GM18511 (cell line): ENCODE results near the gene WDR54.
A peak's percentile ranks its signal among the peaks of the same experiment; 100 is the strongest.
"Not testable (repeated sequence)": the region's sequence is repeated elsewhere in the genome, so short reads cannot be mapped to it uniquely, and the experiment has no call there.

Experiments used
- ATAC-seq: cut with Tn5 transposase; IDR thresholded peaks from one replicate; pipeline ENCODE4 v1.9.1; 2021; ENCODE audit warnings: mild to moderate bottlenecking, moderate library complexity; ENCODE audit not compliant: unreplicated experiment

The WDR54 gene

DNA sequence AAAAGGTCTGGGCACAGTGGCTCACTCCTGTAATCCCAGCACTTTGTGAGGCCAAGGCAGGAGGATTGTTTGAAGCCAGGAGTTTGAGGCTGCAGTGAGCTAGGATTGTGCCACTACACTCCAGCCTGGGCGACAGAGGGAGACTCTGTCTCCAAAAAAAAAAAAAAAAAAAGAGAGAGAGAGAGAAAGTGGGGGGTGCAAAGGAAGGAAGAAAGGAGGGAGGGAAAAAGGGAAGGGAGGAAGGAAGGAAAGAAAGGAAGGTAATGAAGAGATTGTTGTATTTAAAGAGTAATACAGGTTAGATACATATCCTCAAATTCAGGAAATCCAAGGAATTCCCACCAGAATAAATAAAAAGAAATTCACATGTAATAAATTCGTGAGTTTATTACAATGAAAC is 19.6 kb upstream of the WDR54 start:
- ATAC-seq = no peak

DNA sequence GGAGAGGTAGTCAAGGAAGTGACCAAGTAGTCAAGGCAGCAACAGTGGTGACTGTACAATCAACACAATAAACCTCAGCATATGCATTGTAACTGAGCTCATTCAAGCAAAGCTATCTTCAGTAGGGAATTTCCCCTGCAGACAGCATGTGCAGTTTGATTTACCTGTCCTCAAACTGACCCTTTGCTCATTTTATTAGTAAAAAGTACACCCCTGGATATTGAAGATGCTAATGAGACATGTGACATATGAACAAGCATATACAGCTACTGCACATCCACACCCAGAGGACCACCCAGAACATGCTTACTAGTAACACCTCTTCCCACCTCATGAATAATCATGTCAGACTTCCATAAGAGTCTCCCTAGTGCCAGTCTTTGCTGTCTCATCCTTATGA is 15.5 kb upstream of the WDR54 start:
- ATAC-seq = peak; percentile 72

DNA sequence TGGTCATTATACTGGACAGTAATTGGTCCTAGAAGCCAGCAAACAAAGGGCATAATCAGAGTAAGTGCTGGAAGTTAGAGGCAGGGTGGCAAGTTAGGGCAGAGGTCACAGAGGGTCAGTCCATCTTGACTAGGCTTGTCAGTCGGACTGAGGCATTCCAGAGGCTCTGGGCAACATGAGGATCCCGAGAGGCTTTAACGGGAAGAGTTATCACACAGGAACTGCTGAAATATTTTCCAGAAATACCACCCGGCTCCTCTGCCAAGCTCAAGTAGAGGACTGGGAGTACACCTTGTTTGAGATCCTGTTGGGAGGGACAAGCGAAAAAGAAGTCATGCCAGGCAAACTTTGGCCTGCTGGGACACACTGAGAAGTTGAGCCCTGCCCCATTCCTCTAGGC is 13.8 kb upstream of the WDR54 start:
- no peak for ATAC-seq

DNA sequence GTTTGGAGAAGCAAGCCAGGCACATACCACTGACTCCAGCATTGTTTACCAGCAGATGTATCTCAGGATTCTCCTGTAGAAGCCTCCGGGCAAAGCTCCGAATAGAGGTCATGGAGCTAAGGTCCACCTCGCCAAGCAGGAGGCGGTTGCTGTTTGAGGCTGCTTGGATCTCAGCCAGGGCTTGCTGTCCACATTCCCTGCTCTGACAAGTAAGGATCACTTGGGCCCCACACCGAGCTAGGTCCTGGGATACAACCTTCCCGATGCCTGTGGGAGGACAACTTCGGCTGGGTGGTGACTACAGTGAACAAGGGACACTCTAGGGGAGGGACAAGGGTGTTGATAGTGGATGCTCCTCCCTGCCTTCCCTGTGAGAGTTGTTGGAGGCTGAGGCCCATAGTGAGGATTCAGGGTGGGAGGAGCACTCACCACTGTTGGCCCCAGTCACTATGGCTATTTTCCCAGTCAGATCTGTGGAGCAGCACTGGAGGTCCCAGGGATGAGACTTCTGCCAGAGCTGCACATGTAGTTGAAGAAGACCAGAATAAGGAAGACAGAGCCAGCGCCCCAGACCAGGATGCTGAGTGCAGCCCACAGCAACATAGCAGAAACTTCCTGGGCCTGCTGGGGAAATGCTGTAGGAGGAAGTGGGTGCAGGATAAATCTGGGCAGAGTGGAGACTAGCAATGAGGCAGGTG is 8.4 kb upstream of the WDR54 start:
- ATAC-seq = no peak

DNA sequence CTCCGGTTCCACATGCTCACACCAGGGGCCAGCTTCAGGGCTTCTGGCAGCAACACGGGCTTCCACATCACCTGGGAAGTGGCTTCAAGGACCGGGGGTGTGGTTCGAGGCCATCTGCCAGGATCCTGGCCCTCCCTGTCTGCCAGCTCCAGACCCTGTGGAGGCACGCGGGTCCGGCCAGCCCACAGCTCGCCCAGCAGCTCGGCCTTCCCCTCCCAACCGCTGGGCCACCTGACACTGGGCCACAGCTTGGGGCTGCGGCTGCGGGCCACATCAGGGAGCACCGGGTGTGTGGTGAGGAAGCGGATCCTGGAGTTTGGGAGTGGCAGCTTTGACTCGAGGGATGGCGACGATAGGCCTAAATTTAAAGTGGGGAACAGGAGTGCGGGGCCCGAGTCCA is 7.1 kb upstream of the WDR54 start:
- ATAC-seq = no peak

DNA sequence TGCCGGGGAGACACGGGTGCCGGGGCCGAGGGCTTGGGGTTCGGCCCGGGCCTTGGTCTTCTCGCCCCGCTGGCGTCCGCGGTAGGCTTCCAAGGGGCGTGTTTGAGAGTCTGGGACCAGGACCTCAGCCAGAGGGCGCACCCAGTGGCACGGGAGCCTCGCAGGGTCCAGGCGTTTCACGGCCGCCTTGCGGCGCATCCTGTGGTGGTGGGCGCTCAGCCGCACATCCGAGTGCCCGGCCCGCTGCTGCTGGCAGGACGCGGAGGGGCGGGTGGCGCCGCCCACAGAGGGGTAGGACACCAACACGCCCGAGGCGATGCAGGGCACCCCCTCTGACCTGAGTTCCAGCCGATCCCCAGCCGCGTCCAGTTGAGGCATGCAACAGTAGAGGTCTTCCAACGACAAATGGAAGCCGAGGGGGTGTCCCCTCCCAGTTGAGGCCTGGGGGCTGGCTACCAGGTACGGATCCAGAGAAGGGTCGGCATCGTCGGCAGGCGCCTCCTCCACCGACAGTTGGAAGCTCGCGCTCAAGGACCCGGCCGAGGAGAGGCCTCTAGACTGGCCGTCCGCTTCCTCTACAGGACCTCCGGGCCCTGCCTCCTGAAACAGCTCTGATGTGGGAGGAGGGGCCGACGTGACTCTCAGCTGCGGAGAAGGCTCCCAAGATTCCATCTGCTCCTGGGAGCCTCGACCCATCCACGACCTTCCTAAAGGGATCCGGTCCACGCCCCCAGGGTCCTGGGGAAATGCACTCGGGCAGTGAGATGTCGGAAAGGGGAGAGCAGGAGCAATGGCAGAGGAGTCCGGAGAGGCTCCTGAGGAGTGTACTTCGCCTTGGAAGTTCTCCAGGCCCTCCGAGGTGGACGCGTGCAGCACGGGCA is 6.4 kb upstream of the WDR54 start:
- ATAC-seq = no peak

DNA sequence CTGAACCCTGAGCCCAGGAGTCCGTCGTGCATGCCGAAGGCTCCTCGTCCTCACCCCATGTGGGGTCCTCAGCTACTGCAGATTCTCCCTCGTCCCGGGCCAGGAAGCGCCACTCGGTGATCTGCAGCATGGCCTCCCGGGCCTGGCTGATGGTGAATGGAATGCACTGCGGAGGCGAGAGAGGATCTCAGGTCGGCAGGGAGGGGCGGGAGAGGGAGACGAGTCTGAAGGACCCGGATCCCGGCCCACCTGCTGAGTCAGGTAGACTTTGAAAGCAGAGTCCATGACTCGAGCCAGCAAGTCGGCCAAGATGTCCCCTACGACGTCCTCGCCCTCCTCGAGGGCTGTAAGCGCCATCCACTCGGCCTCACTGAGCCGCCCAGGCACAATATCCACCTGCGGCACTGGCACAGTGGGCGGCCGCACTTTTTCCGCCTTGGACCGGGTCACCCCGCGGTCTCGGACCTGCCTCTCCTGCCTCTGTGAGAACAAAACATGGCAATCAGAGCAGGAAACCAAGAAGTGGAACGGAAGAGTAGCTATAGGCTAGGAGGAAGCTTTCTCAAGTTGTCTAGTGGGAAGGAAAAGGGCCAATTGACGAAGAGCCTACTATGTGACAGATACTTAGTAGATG is 5.7 kb upstream of the WDR54 start:
- no peak for ATAC-seq

DNA sequence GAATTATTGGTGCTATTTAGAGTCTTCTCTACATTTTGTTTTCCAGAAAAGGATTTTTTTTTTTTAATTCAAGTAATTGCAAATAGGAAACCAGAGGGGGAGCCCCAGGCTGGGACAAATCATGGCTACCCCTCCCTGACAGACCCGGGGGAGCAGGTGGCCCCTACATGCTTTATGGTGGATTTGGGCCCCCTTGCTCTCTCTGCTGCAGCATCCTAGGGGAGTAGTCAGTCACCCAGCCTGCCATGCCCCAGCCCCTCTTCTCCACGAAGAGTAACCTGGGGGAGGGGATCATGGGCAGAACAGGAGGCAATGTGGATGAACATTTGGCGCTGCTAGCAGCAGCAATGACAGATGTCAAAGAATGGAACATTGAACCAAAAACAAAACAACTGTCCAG is 4.8 kb upstream of the WDR54 start:
- no peak for ATAC-seq

DNA sequence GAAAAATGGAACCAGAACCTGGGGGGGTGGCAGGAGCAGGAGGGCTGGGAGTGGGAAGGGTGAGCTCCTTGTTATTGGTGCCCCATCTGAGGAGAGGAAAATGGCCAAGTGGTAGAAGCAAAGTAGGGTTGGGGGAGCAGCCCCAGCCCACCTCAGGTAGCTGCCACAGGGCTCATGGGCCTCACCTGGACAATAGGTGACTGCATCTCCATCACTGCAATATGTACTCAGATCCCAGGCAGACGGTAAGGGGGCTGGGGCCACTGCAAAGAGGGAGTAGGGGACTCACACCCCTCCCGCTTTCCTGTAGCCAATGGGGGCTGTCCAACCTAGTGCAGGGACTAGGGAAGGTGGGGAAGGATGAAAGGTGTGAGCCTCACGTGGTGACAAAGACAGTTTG is 4.3 kb upstream of the WDR54 start:
- no peak for ATAC-seq

DNA sequence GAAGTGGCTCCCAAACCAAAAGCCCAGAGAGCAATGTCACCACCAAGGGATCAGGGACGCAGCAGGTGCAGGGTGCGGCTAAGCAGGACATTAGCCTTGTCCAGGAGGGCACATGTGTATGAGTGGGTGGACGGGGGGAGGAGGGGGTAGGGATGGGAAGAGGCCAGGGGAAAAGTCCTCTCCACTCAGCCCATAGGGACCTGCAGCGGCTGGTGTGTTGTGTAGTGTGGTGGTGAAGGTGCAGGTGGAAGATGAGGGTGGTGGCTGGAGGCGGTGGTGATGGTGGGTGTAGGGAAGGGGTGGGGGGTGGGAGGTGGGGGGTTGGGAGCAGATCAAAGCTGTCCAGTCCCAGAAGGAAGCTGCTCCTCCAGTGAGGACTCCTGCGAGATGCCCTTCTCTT is 3.8 kb upstream of the WDR54 start:
- no peak for ATAC-seq

DNA sequence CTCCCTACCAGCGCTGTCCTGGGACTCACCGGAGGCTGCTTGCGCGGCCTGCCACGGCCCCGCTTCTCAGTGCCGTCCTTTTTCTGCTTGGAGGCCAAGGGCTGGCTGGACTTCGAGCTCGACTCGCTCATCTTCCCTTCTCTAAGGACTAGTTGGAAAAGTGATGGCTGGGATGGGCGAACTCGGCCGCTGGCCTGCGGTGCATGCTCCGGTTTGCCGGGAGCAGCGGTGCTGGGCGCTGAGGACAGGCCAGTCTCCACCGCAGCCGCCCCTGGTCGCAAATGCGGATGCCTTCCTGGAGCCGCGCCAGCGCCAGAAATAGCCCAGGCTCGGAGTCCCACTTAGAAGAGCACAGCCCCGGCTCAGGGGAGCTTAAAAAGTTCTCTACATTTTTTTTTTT is 3.2 kb upstream of the WDR54 start:
- no peak for ATAC-seq

DNA sequence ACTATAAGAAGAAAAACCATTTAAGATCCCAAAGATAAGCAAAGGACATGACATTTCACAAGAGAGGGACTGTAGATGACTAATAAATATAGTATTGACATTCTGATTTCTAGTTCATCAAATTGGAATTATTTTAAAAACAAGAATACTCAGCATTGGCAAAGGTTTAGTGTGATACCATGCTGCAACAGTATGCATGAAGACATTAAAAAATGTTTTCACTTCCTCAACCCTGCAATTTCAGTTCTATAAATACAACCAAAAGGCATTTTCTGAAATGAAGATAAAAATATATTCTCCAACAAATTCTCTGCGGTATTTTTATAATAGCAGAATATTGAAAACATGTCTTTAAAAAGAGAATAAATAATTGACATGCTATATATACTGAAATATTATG is 2.2 kb upstream of the WDR54 start:
- ATAC-seq = no peak

DNA sequence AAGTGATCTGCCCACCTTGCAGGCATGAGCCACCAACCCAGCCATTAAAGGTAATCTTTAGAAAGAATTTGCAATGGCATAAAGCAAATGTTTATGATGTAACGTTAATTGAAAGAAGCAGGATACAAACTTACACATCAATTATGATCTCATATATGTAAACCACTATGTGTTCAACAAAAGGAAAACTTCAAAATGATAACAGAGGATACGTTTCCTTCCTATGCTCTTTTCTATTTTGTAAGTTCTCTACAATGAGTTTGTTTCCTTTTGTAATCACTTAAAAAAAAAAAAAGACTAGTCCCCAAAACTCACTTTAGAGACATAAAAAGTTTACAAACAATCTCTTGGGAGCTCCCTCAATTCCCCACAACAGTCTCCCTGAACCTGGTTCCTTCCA is 1.5 kb upstream of the WDR54 start:
- ATAC-seq = no peak

DNA sequence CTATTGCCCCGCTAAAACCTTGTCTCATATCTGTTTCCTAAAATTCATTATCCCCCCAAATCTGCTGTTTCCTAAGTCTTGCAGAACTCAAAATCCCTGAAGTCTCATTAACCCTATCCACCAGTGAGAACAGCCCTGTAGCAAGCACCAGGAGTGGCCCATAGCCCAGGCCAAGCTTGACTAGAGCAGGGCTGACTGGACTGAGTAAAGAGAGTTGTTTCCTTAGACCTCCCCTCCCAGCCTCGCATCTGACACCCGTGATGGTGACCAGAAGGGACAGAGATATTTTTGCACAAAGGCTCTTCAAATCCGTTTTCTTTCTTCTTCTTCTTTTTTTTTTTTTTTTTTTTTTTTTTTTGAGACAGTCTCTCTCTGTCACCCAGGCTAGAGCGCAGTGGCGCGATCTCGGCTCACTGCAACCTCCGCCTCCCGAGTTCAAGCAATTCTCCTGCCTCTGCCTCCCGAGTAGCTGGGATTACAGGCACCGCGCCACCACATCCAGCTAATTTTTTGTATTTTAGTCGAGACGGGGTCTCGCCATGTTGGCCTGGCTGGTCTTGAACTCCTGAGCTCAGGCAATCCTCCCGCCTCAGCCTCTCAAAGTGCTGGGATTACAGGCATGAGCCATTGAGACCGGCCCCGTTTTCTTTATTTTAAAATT is 957 bp upstream of the WDR54 start:
- not testable (repeated sequence) for ATAC-seq

DNA sequence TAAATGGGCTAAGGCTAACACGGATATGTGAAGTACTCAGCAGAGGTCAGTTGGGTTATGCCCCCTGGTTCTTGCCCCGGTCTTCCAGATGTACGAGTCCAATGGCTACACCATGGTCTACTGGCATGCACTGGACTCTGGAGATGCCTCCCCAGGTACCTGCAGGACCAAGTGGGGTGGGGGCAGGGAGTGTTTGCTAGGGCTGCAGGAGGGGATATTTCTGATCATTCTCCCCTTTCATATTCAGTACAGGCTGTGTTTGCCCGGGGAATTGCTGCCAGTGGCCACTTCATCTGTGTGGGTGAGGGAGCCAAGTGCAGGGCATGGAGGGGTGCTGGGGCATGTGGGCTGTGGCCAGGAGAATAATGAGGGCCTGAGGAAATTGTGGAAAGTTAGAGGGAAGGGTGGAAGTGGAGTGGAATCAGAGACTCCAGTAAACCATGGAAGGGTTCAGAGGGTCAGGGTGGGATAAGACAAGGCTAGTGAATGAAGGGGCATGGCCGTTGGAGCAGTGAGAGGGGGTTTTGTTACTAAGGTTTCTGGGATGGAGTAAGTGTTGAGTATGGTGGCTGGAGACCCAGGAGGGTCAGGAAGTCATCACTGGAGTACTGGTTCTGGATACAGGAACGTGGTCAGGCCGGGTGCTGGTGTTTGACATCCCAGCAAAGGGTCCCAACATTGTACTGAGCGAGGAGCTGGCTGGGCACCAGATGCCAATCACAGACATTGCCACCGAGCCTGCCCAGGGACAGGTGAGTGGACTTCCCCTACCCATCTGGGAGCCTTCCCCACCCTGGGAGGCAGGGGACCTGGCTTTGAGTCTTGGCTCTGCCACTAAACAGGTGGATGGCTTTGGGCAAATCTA is 1.9 kb downstream of the WDR54 start:
- ATAC-seq = no peak

DNA sequence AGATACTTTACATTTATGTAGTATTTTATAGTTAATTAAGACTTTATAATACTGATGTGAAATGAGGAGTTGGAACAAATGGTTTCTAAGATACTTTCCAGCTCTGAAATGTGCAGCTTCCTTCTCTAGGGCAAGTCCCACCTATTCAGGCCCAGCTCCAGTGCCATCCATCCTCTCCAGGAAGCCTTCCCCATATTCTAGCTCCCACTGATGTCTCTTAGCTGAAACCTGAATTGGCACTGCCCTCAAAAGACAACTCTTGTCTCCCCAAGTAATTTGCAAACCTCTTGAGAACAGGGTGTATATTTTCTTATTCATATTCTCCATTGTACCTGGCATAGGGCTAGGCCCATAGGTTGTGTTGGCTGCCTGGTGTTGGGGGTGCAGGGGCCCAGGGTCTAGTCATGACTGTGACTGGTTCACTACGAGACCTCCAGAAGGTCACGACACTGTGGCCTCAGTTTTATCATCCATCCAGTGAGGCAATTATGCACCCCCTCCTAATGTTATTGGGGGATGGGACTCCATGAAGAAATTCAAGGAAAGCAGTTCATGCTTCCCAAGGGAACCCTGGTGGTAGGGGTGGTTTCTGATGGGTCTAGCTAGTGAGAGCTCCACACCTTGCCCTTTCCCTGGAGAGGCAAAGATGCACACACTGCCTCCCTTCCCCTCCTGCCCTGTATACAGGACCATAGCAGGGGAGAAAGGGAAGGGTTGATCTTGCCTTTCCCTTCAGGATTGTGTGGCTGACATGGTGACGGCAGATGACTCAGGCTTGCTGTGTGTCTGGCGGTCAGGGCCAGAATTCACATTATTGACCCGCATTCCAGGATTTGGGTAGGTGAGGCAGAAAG is 2.8 kb downstream of the WDR54 start:
- ATAC-seq = no peak

DNA sequence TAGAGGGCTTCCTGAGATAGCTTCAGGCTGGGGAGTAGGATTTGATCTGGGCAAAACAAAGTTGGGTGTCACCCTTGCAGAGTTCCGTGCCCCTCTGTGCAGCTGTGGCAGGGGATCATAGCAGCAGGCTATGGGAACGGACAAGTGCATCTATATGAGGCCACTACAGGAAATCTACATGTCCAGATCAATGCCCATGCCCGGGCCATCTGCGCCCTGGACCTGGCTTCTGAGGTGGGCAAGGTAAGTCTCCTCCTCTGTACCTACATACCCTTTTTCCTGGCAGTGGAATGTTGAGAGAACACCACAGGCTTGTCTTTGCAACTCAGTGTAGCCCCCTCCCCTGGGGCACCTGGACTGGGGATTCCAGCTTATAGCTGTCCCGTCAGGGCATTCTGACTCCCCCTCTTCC is 3.5 kb downstream of the WDR54 start:
- ATAC-seq = no peak

DNA sequence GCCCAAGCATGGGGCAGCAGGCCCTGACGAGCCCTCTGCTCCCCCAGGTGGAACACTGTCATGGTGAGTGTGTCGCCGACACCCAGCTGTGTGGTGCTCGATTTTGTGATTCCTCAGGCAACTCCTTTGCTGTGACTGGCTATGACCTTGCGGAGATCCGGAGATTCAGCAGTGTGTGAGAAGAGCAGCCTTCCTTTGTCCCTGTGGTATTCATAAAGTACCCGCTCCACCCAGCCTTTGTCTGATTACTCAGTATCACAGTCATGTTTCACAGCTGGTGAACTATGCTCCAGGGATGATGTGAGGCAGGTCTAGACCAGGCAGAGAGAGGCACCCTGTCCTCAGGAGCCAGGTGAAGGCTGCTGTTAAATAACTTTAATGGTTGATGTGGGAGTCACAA is 4.0 kb downstream of the WDR54 start:
- no peak for ATAC-seq

DNA sequence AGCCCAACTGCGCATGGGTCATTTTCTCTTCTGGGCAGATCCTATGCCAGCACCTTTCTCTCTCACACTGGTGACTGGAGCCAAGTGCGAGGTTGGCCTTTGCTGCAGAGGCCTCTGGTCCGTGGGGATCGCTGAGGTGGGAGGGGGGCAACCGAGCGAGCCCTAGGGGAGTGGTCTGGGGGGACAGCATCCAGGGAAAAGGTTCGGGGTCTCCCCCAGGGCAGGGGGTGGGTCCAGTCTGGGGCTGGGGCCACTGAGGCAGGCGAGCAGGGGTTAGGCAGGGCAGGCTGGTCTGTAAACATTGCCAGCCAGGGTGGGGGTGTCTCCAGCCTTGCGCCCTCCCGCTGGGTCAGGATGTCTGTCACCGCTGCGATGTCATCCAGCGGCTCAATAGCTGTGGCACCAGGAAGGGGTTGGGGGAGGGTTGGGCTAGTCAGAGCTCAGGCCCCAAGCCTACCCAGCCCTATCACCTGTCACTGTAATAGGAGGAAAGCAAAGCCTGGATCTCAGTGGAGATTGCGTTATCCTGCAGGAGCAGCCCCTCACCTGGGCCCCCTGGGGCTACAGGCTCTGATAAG is 4.7 kb downstream of the WDR54 start:
- no peak for ATAC-seq
